LHCN-M2 (cell line): Measurements from ENCODE around the gene WDR41. TPM values are rescaled to one million over a fixed set of nuclear protein-coding genes. Genes with fewer than 3 reads are reported as not detected.
A peak's percentile ranks its signal among the peaks of the same experiment; 100 is the strongest.

Source experiments
- DNase-seq: peaks from one replicate; pipeline ENCODE4 v3.0.0-alpha.2; 2012; ENCODE audit warnings: low read depth
- total RNA-seq: library from RNA; depleted of rRNA; stranded (reverse); fragments of >200 nt; gene quantifications from 2 replicates; pipeline ENCODE4 v1.2.3, GENCODE V29; 2014

WDR41 gene
- total RNA-seq, 1 experiment from 2014 or later: 68.4 TPM

DNA sequence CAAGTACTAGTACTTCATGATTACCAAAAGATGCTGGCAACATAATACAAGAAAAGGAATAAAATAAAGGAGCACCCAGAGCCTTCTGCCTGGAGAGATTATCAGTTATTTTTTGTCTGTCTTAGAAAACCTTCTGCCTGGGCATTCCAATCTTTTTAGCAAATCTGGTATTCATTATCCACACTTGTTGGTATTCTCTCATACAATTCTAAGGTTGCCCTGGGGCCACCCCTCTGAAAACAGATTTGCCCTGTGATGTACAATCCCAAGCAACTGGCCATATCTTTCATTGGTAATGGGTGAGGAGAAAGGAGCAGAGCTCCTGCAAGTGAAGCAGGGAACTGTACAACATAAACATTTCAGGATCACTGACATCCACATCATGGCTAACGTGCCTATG, 47.8 kb downstream of the WDR41 start:
- no peak for DNase-seq

DNA sequence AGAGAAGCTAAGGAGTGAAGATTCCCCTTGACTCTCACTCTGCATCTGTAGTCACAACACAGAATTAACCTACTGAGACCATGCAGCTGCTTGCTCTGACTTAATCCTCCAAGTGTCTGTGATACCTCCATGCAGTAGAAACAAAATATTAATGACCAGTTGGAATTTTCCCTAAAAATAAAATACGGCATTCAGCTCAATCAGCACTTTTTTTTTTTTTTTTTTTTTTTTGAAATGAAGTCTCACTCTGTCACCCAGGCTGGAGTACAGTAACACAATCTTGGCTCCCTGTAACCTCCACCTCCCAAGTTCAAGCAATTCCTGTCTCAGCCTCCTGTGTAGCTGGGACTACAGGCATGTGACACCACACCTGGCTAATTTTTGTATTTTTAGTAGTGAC, 48.4 kb downstream of the WDR41 start:
- DNase-seq: no peak

DNA sequence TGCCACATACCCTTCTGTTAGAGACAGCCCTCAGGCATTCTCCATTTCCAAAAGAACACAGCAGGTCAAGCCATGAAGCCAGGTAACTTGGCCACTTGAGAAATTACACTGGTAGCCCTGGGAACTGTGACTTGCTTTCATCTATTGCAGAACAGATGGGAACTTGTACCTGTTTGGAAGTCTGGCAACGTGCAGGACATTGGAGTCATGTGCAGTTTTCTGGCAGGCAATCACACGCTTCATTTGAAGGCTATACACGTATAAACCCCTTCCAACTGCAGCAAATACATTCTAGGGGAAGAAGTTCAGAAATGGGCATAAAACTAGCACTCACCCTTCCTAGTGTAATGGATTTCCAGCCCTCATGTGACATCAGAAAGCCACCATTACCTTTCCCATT, 54.0 kb downstream of the WDR41 start:
- DNase-seq: no peak

DNA sequence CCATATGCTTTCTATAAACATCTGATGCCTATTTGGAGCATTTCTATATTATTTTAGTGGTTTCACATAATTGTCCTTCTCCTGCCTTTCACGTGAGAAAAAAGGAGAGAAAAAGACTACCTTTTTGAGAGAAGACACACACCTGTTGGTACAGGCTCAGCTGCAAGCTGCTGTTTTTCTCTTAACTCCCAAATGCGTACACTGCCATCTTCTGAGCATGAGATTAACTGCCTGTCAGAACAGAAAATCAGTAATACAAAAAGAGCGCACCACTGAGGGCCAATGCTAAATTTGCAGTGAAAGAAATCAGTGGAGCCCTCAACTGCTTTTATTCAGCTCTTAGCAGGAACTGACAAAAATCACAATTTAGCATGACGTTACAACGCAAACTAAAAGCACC, 54.9 kb downstream of the WDR41 start:
- DNase-seq: no peak

DNA sequence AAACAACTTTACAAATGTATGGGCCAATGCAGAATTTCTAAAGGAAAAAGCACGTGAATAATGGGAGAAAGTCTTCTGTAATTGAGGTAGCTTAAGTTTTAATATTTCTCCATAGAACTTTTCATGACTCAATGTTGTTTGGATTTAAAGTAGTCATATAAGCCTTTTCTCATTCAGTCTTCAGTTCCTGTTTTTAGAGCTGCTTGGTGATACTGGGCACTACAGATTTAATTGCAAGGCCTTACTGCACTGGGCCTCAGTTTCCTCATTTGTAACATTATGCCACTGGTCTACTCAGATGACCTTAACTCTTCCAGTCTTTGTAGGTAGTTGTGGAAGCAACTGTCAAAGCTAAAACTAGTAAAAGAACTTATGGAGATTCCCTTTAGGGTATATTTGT, 60.4 kb downstream of the WDR41 start:
- DNase-seq: no peak

DNA sequence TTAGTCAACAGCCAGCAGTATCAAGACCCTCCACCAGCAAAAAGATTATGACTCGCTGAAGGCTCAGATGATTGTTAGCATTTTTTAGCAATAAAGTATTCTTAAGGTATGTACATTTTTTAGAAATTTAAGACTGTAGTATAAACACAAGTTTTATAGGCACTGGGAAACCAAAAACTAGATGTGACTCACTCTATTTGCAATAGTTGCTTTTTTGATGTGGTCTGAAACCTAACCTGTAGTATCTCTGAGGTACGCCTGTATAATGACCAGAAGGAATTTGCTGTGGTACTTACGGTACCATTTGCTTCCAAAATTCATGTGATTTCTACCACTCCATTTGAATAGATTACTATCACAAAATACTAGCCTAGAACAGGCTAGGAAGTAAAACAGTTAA, 60.8 kb downstream of the WDR41 start:
- DNase-seq: no peak

DNA sequence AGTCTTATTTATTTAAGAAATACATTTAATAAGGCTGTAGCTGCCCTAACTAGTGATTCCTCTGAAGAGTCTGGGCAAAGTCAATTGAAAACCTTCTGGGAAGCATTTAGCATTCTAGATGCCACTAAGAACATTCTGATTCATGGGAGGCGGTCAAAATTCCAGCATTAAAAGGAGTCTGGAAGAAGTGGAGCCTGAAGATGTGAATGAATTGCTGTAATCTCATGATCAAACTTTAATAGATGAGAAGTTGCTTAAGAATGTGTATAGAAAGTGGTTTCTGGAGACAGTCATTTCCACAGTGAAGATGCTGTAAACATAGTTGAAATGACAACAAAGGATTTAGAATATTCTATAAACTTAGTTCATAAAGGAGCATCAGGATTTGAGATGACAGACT, 61.4 kb downstream of the WDR41 start:
- DNase-seq: no peak

DNA sequence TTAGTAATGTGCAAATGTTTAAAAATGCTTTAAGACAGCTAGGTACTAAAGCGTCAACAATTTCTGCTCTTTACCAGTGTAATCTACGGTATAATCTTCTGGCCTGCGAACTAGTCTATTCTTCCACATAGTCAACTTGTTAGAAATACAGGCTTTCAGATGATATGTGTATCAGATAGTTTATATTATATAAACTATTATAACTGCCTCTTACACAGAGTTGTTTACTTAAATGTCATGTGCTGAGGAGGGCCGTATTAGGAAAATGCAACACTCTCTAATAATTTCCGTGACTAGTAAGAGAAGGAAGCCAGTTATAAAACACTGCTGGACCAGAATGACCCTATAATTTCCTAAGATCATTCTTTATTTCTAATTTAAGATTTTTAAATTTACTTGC, 63.6 kb downstream of the WDR41 start:
- no peak for DNase-seq

DNA sequence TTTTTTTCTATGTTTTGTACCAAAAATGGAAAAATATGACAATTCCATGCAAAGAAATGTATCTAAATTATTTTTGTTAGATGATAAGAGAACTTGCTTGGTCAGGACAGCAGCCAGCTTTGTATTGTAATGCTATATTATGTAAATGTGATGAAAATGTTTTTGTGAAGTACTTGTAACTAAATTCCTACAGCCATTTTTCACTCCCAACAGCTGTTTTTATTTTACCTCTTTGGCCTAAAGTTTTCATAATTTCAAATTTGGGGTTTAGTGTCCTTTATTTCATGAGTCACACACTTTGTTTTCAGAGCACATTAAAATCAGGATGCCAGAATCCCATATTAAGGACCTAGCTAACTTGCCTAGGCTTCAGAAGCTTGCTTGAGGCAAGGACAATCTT, 64.1 kb downstream of the WDR41 start:
- DNase-seq: peak; percentile 39

DNA sequence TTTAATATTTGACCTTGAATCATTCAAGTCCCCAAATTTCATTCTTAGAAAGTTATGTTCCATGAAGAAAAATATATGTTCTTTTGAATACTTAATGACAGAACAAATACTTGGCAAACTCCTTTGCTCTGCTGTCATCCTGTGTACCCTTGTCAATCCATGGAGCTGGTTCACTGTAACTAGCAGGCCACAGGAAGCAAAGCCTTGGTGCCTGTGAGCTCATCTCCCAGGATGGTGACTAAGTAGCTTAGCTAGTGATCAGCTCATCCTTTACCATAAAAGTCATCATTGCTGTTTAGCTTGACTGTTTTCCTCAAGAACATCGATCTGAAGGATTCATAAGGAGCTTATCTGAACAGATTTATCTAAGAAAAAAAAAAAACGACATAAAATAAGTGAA, 65.4 kb downstream of the WDR41 start:
- peak; percentile 45 for DNase-seq

DNA sequence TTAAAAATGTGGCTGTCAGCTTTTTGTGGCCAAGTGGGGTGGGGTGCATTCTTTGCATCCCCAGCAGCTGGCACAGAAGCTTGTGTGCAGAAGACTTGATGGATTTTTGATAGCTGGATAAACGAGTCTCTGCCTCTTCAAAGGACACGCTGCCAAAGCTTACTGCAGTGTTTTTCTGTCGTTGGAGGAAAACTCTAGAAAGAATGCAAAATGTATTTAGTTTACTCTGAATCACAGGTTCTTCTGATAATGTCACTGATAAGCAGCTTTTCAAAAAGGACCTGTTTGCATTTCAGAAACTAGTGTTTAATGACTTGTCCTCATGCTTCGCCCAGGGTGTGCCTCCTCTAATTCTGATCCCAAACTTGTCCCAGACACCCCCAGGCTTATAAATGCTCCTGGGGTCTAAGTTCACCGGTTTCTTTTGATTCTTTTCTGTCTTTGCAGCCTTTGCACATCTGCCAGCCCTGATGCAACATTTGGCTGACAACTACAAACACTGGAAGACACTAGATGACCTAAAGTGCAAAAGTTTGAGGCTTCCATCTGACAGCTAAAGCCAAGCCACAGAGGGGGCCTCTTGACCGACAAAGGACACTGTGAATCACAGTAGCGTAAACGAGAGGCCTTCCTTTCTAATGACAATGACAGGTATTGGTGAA, 66.0 kb downstream of the WDR41 start:
- no peak for DNase-seq

DNA sequence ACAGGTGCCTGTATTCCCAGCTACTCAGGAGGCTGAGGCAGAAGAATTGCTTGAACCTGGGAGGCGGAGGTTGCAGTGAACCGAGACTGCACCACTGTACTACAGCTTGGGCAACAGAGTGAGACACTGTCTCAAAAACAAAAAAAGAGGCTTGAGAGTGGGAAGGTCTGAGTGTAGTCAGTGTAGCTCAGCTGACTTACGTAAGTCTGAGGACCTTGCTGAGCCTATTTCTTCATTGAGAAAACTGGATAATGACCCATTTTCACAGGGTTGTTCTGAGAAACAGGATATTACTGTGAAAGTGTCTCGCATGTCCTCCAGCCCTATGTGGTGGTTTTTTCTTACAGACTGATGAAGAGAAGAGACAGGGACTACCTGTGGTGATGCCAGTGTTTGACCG, 66.7 kb downstream of the WDR41 start:
- no peak for DNase-seq

DNA sequence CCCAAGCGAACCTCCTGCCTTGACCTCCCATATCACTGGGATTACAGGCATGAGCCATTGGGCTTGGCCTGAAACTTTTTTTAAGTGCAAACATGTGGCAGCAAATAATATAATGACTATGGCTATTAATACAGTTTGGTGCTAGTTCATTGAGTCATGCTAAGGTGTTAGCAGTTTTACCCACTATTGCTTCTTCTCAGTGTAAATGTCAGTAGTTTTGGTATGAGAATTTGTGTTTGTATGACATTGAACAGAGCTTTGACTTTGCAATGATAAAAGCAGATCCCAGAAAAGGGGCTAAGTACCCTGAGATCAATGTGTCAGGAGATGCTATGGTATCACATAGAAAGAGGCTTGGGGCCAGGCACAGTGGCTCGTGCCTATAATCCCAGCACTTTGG, 67.2 kb downstream of the WDR41 start:
- no peak for DNase-seq

DNA sequence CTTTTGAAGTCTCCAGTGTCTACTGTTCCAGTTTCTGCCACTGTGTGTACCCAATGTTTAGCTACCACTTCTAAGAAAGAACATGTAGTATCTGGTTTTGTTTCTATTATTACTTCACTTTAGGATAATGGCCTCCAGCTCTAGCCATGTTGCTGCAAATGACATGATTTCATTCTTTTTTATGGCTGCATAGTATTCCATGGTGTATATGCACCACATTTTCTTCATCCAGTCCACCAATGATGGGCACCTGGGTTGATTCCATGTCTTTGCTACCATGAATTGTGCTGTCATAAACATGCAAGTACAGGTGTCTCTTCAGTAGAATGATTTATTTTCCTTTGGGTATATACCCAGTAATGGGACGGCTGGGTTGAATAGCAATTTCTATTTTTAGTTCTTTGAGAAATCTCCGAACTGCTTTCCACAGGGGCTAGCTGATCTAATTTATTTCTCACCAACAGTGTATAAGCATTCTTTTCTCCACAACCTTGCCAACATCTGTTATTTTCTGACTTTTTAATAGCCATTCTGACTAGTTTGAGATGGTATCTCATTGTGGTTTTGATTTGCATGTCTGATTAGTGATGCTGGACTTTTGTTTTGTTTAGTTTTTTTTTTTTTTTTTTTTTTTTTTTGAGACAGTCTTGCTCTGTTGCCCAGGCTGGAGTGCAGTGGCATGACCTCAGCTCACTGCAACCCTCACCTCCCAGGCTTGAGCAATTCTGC, 68.9 kb downstream of the WDR41 start:
- DNase-seq: no peak

DNA sequence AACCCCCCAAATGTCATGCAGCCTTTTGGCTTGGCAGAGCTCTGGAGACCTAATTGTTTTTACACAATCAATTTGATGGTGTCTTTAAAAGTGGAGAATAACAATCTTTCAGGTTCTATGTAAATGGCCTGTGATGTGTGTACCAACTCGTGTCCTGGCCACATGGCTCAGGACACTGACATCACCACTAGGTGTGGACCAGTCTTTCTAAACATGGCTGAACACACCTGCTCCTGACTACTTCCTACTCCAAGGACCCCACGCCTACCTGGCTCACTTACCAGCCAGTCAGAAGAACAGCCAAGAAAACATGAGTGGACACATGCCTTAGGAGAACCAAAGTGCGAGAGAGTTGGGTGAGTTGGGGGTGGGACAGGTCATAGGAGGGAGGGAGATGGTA, 71.2 kb downstream of the WDR41 start:
- DNase-seq: no peak

DNA sequence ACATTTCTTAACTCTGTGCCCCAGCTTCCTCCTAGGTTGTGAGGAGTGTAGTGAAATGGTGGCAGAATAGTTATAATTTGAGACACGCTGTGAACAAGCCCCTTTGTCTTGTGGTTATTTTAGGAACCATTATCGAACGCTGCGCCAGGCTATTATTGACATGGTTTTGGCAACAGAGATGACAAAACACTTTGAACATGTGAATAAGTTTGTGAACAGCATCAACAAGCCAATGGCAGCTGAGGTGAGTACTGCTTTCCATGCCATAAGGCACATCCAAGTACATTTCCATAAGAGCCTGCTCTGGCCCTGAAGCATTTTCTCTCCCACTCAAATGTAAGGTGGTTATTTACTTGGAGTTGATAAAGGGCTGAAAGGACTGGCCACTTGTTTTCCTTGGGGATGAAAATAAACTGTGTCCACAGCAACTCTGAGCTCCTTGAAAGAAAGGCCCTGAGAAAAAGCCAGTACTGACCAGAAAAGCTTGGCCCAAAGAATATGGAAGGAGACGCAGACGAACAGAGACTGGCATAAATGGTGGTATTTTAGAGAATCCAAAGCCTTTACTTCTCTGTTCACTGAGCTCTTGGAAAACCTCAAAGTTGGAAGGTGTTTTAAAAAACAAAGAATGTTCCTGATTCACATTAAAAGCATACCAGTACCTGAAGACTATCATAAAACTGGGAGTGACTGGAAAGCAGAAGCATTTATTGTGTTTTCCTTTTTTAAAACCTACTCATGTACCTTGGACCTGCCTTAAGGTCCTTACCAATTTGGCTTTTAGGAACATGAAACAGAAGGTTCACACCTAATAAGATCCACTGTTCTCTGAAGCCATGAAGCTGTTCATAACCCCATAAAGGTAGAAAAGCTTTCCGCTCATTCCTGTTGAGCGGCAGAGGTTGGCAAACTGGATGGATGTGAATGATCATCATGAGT, 72.2 kb downstream of the WDR41 start:
- DNase-seq: no peak

DNA sequence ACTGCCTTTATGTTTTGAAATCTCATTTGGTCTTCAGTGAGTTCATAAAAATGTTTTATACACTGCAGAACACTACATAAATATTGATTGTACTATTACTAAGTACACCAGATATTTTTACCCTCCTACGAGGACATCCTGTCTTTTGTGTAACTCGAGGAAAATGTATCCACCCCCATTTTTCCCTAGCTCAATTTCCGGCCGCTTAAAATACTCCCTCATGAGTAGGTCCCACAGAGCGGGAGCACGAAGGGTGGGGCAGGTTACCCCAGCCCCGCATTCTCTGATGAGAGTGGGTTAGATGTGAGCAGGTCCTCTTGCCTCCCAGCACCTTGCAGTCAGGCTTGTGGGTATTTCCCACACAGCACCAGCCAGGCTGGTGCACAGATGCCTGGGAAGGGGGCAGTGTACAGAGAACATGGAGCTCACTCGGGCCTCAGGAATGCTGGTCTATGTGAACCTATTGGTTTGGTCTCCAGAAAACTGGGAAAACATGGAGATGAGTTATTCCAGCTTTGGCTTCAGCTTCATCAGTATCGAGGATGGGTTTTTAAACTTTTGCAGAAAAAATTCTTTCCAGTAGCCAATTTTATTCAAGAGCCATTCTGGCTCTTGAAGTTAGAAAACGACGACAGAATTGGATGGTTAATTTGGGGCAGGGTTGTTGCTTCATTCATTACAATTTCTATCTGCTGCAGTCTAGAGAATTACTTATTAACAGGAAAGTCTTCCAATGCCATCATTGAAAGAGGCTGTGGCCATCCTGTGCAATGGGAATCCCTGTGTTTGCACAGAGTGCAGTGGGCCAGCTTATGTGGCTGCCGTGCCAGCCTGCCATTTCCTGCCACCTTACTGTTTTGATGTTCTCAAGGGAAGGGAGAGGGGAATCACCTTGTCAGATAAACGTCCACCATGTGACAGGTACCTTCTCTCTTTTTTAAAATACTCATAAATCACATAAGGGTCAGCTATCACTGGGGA, 73.2 kb downstream of the WDR41 start:
- peak; percentile 22 for DNase-seq

DNA sequence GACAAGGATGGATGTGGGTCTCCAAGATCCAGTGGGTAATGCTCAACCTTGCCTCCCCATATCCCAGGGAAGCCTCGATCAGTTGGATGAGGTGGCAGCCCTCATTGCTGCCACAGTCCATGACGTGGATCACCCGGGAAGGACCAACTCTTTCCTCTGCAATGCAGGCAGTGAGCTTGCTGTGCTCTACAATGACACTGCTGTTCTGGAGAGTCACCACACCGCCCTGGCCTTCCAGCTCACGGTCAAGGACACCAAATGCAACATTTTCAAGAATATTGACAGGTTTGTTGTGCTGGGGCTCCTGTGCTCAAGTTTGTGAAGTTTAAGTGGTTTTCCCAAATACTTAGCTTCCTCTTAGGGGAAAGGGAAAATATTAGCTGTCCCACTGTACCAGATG, 74.0 kb downstream of the WDR41 start:
- no peak for DNase-seq

DNA sequence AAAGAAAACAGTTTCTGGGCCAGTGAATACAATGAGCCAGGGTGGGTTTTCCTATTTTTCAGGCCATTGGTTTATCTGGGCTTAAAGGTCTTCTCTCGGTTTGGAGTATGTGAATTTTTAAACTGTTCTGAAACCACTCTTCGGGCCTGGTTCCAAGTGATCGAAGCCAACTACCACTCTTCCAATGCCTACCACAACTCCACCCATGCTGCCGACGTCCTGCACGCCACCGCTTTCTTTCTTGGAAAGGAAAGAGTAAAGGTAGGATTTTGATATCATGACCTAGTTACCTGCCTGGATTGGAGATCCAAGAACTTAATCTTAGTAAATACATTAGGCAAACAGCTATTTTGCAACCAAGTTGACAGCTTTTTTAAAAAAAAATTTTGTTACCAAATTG, 79.1 kb downstream of the WDR41 start:
- DNase-seq: no peak

DNA sequence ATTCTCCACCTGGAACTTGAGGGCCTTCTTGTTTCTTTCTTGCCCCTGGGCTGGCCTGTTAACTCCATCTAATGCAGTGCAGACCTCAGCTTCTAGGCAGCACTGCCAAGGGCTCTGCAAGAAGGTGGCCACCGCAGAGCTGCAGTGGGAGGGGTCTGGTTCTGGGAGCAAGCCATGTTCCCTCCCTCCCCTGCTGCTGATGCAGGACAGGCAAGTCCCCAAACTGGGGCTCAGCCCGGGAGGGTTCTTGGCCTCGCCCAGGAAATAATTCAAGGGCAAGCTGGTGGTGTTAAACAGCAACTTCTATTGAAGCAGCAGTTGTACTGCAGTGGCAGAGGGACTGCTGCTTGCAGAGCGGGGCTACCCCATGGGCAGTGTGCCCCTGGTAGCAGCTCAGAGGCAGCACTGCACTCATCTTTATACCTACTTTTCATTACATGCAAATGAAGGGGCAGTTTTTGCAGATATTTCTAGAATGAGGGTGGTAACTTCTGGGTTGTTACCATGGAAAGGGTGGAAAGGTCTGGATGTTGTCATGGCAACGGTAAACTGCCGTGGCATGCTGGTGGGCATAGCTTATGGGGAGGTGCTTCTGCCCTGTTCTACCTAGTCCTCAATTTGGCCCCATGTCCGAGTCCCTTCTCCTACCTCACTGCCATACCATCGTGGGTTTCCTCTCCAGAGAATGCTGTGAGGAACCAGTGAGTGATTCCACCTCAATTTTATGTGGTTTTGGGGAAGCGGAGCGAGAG, 82.1 kb downstream of the WDR41 start:
- DNase-seq: no peak

DNA sequence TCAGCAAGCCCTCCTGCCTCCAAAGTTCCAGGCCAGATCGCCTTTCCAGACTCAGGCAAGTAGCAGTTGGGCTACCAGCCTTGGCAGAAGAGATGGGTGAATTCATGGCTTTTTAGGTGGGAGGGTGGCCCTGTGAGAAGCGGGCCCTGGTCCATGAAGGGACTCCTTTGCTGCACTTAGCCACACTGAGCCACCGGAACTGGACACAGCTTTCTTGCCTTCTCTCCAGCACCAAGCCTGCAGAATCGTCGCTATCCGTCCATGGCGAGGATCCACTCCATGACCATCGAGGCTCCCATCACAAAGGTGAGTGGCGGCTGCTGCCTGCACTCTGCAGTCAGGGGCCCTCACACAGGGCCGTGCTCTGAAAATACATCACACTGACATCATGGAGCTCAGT, 85.0 kb downstream of the WDR41 start:
- DNase-seq: no peak
